Smooth muscle cell (in vitro differentiated cells): Measurements from ENCODE around the gene NAA80. TPM values are rescaled to one million over a fixed set of nuclear protein-coding genes. Genes with fewer than 3 reads are reported as not detected.

Source experiments
- DNase-seq: peaks from one replicate; lab custom pipeline; 2025; ENCODE audit not compliant: unreplicated experiment; lab: John Stamatoyannopoulos, UW
- H2AFZ ChIP-seq: fragments of 200-600 bp; sonication (generic); 2 replicates; pipeline ENCODE4 v1.6.0; 2016; ENCODE audit warnings: antibody characterized with exemption, low read depth, mild to moderate bottlenecking
- H3F3A ChIP-seq: fragments of 200-600 bp; sonication (generic); 2 replicates; pipeline ENCODE4 v1.6.0; 2017; ENCODE audit warnings: antibody characterized with exemption, low read depth
- H3K27ac ChIP-seq: fragments of 200-600 bp; sonication (generic); 2 replicates; pipeline ENCODE4 v1.5.1; 2016; ENCODE audit warnings: low read depth, mild to moderate bottlenecking
- H3K27me3 ChIP-seq: fragments of 200-600 bp; sonication (generic); 2 replicates; pipeline ENCODE4 v1.6.1; 2016; ENCODE audit warnings: low read depth, mild to moderate bottlenecking
- H3K36me3 ChIP-seq: fragments of 200-600 bp; sonication (generic); 2 replicates; pipeline ENCODE4 v1.5.1; 2016; ENCODE audit warnings: low read depth
- H3K4me1 ChIP-seq: fragments of 200-600 bp; sonication (generic); 2 replicates; pipeline ENCODE4 v1.5.1; 2016; ENCODE audit warnings: low read depth
- H3K4me2 ChIP-seq: fragments of 200-600 bp; sonication (generic); 2 replicates; pipeline ENCODE4 v1.6.0; 2016; ENCODE audit warnings: mild to moderate bottlenecking
- H3K4me3 ChIP-seq: fragments of 200-600 bp; sonication (generic); 2 replicates; pipeline ENCODE4 v1.5.1; 2016; ENCODE audit warnings: mild to moderate bottlenecking
- H3K79me2 ChIP-seq: fragments of 200-600 bp; sonication (generic); 2 replicates; pipeline ENCODE4 v1.6.0; 2016; ENCODE audit warnings: low read depth, mild to moderate bottlenecking
- H3K9ac ChIP-seq: fragments of 200-600 bp; sonication (generic); 2 replicates; pipeline ENCODE4 v1.6.0; 2016; ENCODE audit warnings: low read depth
- H3K9me3 ChIP-seq: fragments of 200-600 bp; sonication (generic); replicated peaks from 2 replicates; pipeline ENCODE4 v1.5.1; 2016; ENCODE audit warnings: low read depth
- H4K20me1 ChIP-seq: fragments of 200-600 bp; sonication (generic); 2 replicates; pipeline ENCODE4 v1.6.0; 2016; ENCODE audit warnings: low read depth
- WGBS: methylation state at CpG from one replicate; pipeline ENCODE4 v1.1.7; 2016; ENCODE audit warnings: low lambda C conversion rate; 5-methylcytosine and 5-hydroxymethylcytosine counted together
- polyA plus RNA-seq: library from polyadenylated mRNA; unstranded; fragments of >200 nt; fragmentation: Nextera tagmentation; extraction: Ambion mirVana; gene quantifications from 2 replicates; pipeline ENCODE4 v1.2.1, GENCODE V29; 2016
- total RNA-seq: library from RNA; depleted of rRNA; stranded (reverse); fragments of >200 nt; gene quantifications from 2 replicates; pipeline ENCODE4 v1.2.3, GENCODE V29; 2014
- TF ChIP-seq, protein P1 (sequence below): fragments of 200-600 bp; sonication (generic); IDR thresholded peaks from 2 replicates; pipeline ENCODE4 v1.5.1; 2017; ENCODE audit warnings: borderline replicate concordance, mild to moderate bottlenecking, antibody characterized with exemption; ENCODE audit not compliant: insufficient read depth, poor library complexity, severe bottlenecking

Gene NAA80
- total and polyA plus RNA-seq, 2 experiments from 2014 or later, result 13.0 to 21.9 TPM

DNA sequence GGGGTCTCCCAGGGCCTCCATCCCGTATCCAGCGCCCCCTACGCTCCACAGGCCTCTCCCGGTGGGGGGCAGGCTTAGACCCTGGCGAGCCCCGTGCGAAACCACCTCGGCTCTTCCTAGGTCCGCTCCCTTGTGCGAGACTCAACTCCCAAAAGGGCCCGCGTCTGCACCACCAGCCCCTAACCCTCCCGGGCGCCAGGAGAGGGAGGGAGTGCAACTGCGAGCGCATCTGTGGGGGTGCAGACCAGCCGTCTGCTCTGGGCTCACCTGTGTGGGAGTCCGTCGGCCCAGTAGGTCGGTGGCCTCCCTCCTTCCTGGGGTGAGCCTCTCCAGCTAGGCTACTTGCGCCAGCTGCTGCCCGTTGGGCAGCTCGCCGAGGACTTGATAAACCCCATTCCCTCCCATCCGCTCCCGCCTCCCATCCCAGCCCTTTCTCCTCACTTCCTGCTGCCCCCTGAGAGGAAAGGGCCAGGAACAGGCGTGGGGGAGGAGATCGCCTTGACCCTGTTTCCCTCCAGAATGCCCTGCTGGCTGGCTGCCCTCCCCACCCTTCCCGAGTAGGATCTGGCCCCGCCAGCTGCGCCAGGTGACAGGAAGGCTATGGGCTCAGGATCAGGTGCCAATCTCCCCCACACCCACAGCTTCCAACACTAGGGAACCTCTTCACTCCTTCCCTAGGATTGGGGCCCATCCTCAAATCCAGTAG, 23.3 kb upstream of the NAA80 start, which contains the start of gene HYAL2:
HYAL2 (minus strand) TSS at position 360 of the 706 bp plus-strand sequence. CDS start 2,256 bp downstream, outside the sequence.
- H3K4me1 ChIP-seq, result peaks cover 23% of the 10 kb centered on the region
- H3K36me3 ChIP-seq, result no peaks in the 10 kb centered on the region
- H3F3A ChIP-seq, result peaks cover 6% of the 10 kb centered on the region
- H3K4me2 ChIP-seq, result peak within 1 kb of the TSS; percentile 88
- 27% methylated on average over 29 of the region's 31 CpGs for WGBS
- H3K4me3 ChIP-seq, result peak within 1 kb of the TSS; percentile 75
- no peaks in the 10 kb centered on the region for H3K9me3 ChIP-seq
- DNase-seq, result no peak
- peaks cover 33% of the 10 kb centered on the region for H3K79me2 ChIP-seq
- peak within 1 kb of the TSS; percentile 98 for H3K9ac ChIP-seq
- TF ChIP-seq, protein P1, sequence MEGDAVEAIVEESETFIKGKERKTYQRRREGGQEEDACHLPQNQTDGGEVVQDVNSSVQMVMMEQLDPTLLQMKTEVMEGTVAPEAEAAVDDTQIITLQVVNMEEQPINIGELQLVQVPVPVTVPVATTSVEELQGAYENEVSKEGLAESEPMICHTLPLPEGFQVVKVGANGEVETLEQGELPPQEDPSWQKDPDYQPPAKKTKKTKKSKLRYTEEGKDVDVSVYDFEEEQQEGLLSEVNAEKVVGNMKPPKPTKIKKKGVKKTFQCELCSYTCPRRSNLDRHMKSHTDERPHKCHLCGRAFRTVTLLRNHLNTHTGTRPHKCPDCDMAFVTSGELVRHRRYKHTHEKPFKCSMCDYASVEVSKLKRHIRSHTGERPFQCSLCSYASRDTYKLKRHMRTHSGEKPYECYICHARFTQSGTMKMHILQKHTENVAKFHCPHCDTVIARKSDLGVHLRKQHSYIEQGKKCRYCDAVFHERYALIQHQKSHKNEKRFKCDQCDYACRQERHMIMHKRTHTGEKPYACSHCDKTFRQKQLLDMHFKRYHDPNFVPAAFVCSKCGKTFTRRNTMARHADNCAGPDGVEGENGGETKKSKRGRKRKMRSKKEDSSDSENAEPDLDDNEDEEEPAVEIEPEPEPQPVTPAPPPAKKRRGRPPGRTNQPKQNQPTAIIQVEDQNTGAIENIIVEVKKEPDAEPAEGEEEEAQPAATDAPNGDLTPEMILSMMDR, result no peak
- peak within 1 kb of the TSS; percentile 60 for H2AFZ ChIP-seq
- H4K20me1 ChIP-seq, result peaks cover 8% of the 10 kb centered on the region
- no peaks in the 10 kb centered on the region for H3K27me3 ChIP-seq
- peak within 1 kb of the TSS; percentile 95 for H3K27ac ChIP-seq

- H3K27ac ChIP-seq, result no peak overlapping the region
- H3F3A ChIP-seq, result peaks cover 6% of the 10 kb centered on the region
- peak overlapping the region; percentile 60 for H2AFZ ChIP-seq
- peaks cover 19% of the 10 kb centered on the region for H3K4me1 ChIP-seq
- DNase-seq, result no peak
- H3K79me2 ChIP-seq, result peaks cover 28% of the 10 kb centered on the region
- TF ChIP-seq, protein P1, result no peak
- peak overlapping the region; percentile 75 for H3K4me3 ChIP-seq
- no peaks in the 10 kb centered on the region for H3K36me3 ChIP-seq
- H3K4me2 ChIP-seq, result peak overlapping the region; percentile 88
- H3K9ac ChIP-seq, result peak overlapping the region; percentile 98
- H3K27me3 ChIP-seq, result no peaks in the 10 kb centered on the region
- 3% methylated on average over 14 of the region's 14 CpGs for WGBS
- H4K20me1 ChIP-seq, result peaks cover 10% of the 10 kb centered on the region
- H3K9me3 ChIP-seq, result no peaks in the 10 kb centered on the region
These were observed 22.8 kb upstream of the NAA80 start for GRCh38 chr3:50322115-50322385.

GRCh38 chr3:50321336-50322114, 22.3 kb upstream of the NAA80 start:
- Histone ChIP-seq H3K4me3 (peak overlapping the region; percentile 75), H3K4me1 (peaks cover 17% of the 10 kb centered on the region), H3K9me3 (no peaks in the 10 kb centered on the region), H3K27me3 (no peaks in the 10 kb centered on the region), H3K36me3 (no peaks in the 10 kb centered on the region), H3K79me2 (peaks cover 23% of the 10 kb centered on the region), H2AFZ (peak overlapping the region; percentile 60), H3K9ac (peak overlapping the region; percentile 98), H3F3A (peaks cover 6% of the 10 kb centered on the region), H4K20me1 (peaks cover 14% of the 10 kb centered on the region), H3K4me2 (peak overlapping the region; percentile 88), H3K27ac (peak overlapping the region; percentile 95)
- TF ChIP-seq, protein P1, result peak; percentile 49
- DNase-seq, result peak; percentile 92
- 1% methylated on average over 46 of the region's 59 CpGs for WGBS
